ENCODE data around the gene ZMYM4.
A peak's percentile ranks its signal among the peaks of the same experiment; 100 is the strongest.

ZMYM4 gene

GRCh38 chr1:35274197-35274596 is 5.7 kb downstream of the ZMYM4 start:
- H3K4me3 ChIP-seq (ENCODE audit: low read length) = no peak overlapping the region
- TF ChIP-seq CTCF (conservative IDR thresholded peaks at IDR 0.05; ENCODE audit: low read length) = no peak
- DNase-seq (ENCODE audit: low read depth) = no peak

- TF ChIP-seq CTCF (conservative IDR thresholded peaks at IDR 0.05; ENCODE audit: low read length) = no peak
- no peak overlapping the region for H3K4me3 ChIP-seq (ENCODE audit: low read length)
- DNase-seq (ENCODE audit: low read depth) = peak; percentile 44
Measured at GRCh38 chr1:35278886-35279554, 10.5 kb downstream of the ZMYM4 start.

GRCh38 chr1:35279555-35279904 is 11.0 kb downstream of the ZMYM4 start:
- H3K4me3 ChIP-seq (ENCODE audit: low read length) = no peak overlapping the region
- TF ChIP-seq CTCF (conservative IDR thresholded peaks at IDR 0.05; ENCODE audit: low read length) = no peak
- no peak for DNase-seq (ENCODE audit: low read depth)

GRCh38 chr1:35280006-35280405 is 11.5 kb downstream of the ZMYM4 start:
- TF ChIP-seq CTCF (conservative IDR thresholded peaks at IDR 0.05; ENCODE audit: low read length) = no peak
- no peak overlapping the region for H3K4me3 ChIP-seq (ENCODE audit: low read length)
- no peak for DNase-seq (ENCODE audit: low read depth)

- DNase-seq (ENCODE audit: low read depth) = no peak
- TF ChIP-seq CTCF (conservative IDR thresholded peaks at IDR 0.05; ENCODE audit: low read length) = no peak
- H3K4me3 ChIP-seq (ENCODE audit: low read length) = no peak overlapping the region
Measured at GRCh38 chr1:35281565-35281964, 13.1 kb downstream of the ZMYM4 start.

- TF ChIP-seq CTCF (conservative IDR thresholded peaks at IDR 0.05; ENCODE audit: low read length) = no peak
- no peak for DNase-seq (ENCODE audit: low read depth)
- no peak overlapping the region for H3K4me3 ChIP-seq (ENCODE audit: low read length)
Measured at GRCh38 chr1:35282172-35282571, 13.7 kb downstream of the ZMYM4 start.

- no peak overlapping the region for H3K4me3 ChIP-seq (ENCODE audit: low read length)
- TF ChIP-seq CTCF (conservative IDR thresholded peaks at IDR 0.05; ENCODE audit: low read length) = no peak
- no peak for DNase-seq (ENCODE audit: low read depth)
Measured at GRCh38 chr1:35284852-35285251, 16.3 kb downstream of the ZMYM4 start.
